Liver (tissue), 3 donors: ENCODE data around the gene ZSWIM1.
"Not testable (repeated sequence)": the region's sequence is repeated elsewhere in the genome, so short reads cannot be mapped to it uniquely, and the experiment has no call there.

ENCODE experiments used
- FOXA1 ChIP-seq: IDR thresholded peaks from 2 replicates; pipeline ENCODE4 v1.6.1; 2016; ENCODE audit warnings: antibody characterized with exemption
- JUND ChIP-seq, 2 donors: IDR thresholded peaks; 2 replicates each; pipeline ENCODE4 v1.6.1; 2016; ENCODE audit warnings: antibody characterized with exemption in 2 of 2
- MAX ChIP-seq: IDR thresholded peaks from 2 replicates; pipeline ENCODE4 v1.6.1; 2016; ENCODE audit warnings: antibody characterized with exemption
- YY1 ChIP-seq: IDR thresholded peaks from 2 replicates; pipeline ENCODE4 v1.6.1; 2016; ENCODE audit warnings: antibody characterized with exemption, mild to moderate bottlenecking
- TF ChIP-seq, protein P1 (sequence below): fragments of 150-350 bp; IDR thresholded peaks from 2 replicates; pipeline ENCODE4 v1.5.1; 2017; ENCODE audit warnings: improper control_type of control experiment, low read depth, low read length; ENCODE audit not compliant: missing input control
- TF ChIP-seq, protein P2 (sequence below): IDR thresholded peaks from 2 replicates; pipeline ENCODE4 v1.6.1; 2016; ENCODE audit warnings: antibody characterized with exemption, mild to moderate bottlenecking
- donor health status: healthy.
- donor health status: healthy.

- TF ChIP-seq, protein P1, sequence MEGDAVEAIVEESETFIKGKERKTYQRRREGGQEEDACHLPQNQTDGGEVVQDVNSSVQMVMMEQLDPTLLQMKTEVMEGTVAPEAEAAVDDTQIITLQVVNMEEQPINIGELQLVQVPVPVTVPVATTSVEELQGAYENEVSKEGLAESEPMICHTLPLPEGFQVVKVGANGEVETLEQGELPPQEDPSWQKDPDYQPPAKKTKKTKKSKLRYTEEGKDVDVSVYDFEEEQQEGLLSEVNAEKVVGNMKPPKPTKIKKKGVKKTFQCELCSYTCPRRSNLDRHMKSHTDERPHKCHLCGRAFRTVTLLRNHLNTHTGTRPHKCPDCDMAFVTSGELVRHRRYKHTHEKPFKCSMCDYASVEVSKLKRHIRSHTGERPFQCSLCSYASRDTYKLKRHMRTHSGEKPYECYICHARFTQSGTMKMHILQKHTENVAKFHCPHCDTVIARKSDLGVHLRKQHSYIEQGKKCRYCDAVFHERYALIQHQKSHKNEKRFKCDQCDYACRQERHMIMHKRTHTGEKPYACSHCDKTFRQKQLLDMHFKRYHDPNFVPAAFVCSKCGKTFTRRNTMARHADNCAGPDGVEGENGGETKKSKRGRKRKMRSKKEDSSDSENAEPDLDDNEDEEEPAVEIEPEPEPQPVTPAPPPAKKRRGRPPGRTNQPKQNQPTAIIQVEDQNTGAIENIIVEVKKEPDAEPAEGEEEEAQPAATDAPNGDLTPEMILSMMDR = not testable (repeated sequence)
- not testable (repeated sequence) for TF ChIP-seq JUND (IDR thresholded peaks at IDR 0.05); FOXA1; MAX; YY1
- TF ChIP-seq, protein P2, sequence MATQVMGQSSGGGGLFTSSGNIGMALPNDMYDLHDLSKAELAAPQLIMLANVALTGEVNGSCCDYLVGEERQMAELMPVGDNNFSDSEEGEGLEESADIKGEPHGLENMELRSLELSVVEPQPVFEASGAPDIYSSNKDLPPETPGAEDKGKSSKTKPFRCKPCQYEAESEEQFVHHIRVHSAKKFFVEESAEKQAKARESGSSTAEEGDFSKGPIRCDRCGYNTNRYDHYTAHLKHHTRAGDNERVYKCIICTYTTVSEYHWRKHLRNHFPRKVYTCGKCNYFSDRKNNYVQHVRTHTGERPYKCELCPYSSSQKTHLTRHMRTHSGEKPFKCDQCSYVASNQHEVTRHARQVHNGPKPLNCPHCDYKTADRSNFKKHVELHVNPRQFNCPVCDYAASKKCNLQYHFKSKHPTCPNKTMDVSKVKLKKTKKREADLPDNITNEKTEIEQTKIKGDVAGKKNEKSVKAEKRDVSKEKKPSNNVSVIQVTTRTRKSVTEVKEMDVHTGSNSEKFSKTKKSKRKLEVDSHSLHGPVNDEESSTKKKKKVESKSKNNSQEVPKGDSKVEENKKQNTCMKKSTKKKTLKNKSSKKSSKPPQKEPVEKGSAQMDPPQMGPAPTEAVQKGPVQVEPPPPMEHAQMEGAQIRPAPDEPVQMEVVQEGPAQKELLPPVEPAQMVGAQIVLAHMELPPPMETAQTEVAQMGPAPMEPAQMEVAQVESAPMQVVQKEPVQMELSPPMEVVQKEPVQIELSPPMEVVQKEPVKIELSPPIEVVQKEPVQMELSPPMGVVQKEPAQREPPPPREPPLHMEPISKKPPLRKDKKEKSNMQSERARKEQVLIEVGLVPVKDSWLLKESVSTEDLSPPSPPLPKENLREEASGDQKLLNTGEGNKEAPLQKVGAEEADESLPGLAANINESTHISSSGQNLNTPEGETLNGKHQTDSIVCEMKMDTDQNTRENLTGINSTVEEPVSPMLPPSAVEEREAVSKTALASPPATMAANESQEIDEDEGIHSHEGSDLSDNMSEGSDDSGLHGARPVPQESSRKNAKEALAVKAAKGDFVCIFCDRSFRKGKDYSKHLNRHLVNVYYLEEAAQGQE = not testable (repeated sequence)
These were observed 20.3 kb downstream of the ZSWIM1 start for GRCh38 chr20:45901332-45901731.
